Smooth muscle cell of the brain vasculature (primary cell): ENCODE results near the gene ZNF469.
"Not testable (repeated sequence)": the region's sequence is repeated elsewhere in the genome, so short reads cannot be mapped to it uniquely, and the experiment has no call there.

Source experiments
- DNase-seq: peaks from one replicate; pipeline ENCODE4 v3.0.0-alpha.2; 2012; ENCODE audit warnings: low read depth, low spot score

The ZNF469 gene

DNA sequence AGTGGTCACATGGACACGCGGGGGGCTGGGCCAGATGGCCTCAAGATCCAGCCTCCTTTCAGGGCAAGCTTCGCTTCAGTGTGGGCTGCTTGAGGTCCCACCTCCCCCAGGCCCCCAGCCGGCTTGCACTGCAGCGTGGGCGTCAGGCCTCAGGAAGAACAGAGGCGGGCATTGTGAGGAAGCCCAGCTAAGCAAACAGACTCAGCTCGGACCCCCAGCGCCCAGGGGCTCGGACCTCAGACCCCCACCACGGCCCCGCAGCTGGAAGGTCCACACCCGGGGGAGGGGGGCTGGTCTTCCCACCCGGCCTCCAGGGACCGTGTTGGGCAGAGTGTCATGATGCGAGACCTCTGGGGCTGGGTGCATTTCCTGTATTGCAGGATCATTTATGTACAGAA lies 24.7 kb upstream of the ZNF469 start:
- DNase-seq: no peak

- no peak for DNase-seq
Observed at GRCh38 chr16:88359008-88359407, 23.8 kb upstream of the ZNF469 start.

DNA sequence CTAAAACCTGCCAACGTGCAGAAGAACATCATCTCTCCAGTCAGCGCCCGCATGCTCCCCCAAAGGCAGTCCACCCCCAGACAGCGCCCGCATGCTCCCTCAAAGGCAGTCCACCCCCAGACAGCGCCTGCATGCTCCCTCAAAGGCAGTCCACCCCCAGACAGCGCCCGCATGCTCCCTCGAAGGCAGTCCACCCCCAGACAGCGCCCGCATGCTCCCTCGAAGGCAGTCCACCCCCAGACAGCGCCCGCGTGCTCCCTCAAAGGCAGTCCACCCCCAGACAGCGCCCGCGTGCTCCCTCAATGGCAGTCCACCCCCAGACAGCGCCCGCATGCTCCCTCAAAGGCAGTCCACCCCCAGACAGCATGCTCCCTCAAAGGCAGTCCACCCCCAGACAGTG lies 22.4 kb upstream of the ZNF469 start:
- not testable (repeated sequence) for DNase-seq

DNA sequence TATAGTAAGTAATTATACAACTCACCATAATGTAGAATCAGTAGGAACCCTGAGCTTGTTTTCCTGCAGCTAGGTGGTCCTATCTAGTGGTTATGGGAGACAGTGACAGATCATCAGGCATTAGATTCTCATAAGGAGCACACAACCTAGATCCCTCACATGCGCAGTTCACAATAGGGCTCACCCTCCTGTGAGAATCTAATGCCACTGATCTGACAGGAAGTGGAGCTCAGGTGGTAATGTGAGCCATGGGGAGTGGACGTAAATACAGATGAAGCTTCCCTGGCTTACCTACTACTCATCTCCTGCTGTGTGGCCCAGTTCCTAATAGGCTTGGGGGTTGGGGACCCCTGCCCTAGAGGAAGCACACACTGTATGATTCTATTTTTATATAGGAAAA lies 21.8 kb upstream of the ZNF469 start:
- DNase-seq: no peak

- no peak for DNase-seq
Observed at GRCh38 chr16:88361775-88362174, 21.0 kb upstream of the ZNF469 start.

DNA sequence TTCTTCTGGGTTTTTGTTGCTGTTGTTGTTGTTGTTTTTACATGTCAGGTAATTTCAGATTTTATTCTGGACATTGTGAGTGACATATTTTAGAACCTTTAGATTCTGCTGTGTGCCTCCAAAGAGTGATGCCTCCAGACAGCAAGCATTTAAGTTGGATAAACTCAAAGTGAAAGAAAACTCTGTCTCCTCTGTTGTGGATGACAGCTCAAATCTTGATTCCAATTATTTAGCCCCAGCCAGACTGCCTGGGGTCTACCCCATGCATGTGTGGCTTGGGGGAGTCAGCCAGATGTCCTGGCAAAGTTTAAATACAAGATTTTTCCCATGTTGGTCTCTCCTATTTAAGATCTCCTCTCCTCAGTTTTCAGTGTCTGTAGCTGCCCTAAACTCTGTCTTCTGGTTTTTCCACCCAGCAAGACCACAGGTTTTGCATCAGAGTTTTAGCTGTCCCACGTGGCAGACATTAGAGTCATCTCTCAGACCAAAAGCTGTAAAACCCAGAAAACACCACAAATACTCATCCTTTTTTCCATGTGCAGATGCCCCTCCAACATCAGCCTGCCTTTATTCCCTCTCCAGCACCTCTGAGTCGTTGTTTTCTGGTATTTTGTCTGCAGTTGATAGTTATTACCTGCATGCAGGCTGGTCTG lies 19.4 kb upstream of the ZNF469 start:
- DNase-seq: no peak

DNA sequence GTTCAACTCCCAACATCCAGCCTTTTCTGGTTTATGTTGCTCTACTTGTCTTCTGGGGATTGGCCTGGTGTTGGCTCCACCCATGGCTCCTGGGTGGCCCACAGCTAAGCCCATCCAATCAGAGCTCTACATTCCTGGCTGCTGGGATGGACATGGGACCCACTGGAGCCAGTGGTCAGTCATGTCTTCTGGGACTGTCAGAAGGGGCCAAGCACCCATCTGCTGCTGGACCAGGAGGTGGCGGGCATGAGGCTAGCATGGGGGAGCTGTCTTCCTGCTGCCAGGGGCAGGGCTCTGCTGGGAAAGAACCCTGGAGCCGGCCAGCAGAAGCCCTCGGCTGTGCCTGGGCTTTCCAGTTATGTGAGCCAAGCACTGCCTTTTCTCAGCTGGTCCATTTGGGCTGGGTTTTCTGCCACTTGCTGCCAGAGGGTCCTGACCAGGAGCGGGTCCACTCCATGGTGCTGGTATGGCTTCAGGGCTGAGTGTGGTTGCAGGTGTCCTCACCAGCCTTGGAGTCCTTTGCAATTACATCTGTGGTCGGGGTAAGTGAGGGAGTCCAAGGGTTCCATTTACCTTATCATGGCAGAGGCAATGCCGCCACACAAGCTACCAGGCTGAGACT lies 17.4 kb upstream of the ZNF469 start:
- no peak for DNase-seq

GRCh38 chr16:88366032-88366703 lies 16.6 kb upstream of the ZNF469 start:
- no peak for DNase-seq

DNA sequence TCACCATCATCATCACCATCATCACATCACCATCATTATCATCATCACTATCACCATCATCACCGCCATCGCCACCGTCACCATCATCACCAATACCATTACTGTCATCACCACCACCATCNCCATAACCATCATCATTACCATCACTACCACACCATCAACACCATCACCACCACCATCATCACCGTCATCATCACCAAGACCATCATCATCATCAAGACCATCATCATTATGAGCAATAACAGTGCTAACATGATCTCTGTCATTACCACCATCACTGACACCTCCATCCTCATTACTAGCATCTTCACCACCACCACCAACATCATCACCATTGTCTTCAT lies 16.1 kb upstream of the ZNF469 start:
- DNase-seq: no peak

- no peak for DNase-seq
Observed at GRCh38 chr16:88367560-88367959, 15.2 kb upstream of the ZNF469 start.

- DNase-seq: no peak
Observed at GRCh38 chr16:88368036-88368435, 14.7 kb upstream of the ZNF469 start.

- DNase-seq: no peak
Observed at GRCh38 chr16:88368994-88369393, 13.8 kb upstream of the ZNF469 start.

DNA sequence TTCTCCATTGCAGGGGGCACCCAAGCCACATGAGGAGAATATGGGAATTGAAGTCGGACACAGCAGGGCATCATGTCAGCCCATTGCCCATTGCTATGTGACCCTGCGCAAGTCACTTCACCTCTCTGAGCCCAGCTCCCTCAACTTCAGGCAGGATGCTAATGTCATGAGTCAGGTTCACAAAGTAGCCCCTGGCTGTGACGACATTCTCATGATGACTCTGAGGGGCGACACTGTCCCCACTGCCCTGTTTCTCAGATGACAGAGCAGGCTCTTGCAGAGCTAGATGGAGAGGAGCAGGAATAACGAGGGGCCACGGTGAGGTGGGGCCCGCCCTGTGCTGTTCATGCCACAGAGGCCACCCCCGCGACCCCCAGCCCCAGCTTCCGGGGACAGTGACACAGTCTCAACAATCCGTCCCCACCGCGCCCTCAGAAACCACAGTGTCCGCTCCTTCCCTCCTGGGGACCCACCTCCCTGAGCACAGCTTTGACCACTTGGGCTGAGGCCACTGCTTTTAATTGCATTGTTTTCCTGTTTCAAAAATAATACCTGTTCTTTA lies 13.2 kb upstream of the ZNF469 start:
- DNase-seq: no peak

DNA sequence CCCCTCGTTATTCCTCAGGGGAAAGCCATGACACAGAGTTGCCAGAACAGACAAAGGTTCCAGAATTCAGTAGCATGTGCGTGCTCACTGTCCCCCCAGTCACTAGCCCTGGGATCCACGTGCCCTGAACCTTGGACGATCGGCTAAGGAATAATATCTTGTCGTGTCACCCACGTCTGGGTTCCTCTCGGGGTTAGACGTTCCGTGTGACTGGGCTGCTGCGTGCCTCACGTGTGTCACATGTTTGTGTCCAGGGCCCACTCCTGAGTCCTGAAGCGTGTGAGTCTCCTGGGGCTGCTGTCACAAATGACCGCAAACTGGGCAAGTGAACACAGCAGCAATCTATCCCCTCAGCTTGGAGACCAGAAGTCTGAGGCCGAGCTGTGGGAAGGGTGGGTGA lies 12.4 kb upstream of the ZNF469 start:
- DNase-seq: no peak

DNA sequence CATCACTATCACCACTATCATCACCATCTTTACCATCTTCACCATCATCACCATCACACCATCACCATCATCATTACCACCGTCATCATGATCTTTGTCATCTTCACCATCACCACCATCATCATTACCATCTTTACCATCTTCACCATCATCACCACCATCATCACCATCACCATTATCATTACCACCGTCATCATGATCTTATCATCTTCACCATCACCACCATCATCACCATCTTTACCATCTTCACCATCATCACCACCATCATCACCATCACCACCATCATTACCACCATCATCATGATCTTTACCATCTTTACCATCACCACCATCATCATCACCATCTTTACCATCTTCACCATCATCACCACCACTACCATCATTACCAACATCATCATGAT lies 10.2 kb upstream of the ZNF469 start:
- no peak for DNase-seq

DNA sequence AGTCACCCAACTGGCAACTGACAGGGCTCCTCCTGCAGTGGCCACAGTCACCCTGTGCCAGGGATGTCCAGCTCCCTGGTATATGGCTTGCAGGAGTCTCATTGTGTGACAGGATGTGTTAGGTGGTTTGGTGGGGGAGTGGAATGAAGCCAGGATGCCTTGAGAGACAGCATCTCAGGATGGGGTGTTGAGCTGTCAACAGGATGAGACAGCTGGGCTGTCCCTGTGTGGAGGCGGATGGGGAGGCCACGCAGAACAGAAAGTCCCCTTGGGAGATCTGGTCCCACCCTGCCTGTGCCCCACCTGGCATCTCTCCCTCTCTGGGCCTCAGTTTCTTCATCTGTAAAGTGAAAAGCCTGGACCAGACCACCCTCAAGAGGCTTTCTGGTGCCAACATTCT lies 9.5 kb upstream of the ZNF469 start:
- no peak for DNase-seq

GRCh38 chr16:88373927-88374492 lies 8.7 kb upstream of the ZNF469 start:
- no peak for DNase-seq

GRCh38 chr16:88374736-88375135 lies 8.0 kb upstream of the ZNF469 start:
- no peak for DNase-seq

- DNase-seq: no peak
Observed at GRCh38 chr16:88375236-88375975, 7.4 kb upstream of the ZNF469 start.

DNA sequence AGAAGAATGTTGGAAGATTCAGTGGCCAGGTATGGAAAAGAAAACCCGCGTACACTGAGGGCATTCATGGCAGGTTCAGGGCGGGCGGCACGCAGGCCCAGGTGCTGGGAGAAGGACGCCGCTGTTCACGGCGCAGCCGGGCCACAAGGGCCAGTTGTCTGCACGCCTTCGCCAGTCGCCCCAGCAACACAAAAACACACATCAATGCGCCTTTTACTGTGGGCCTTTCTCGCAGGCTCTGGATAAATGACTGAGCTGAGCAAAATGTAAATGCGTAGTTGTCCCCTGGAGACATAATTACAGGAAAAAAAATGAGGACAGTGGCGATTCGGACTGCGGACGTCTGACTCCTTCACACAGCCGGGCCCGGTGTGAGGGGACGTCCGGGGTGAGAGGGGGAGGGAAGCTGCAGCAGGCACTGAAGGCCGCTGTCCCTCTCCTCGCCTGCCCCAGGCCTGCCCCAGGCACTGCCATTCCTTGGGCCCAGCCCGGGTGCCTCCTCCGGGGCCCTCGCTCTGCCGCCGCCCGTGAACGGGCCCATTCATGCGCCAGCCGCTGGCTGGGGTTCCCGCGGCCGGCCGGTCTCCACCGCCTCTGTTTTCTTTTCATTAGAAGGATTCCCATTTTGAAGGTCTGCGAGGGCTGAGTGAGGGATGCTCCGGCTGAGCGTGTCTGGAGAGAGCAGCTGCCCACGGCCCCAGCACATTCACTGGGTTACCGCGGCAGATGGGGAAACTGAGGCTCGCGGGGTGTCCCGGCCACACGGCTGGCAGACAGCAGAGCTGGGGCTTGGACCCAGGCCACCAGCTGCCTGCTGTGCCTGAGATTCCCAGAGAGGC lies 6.5 kb upstream of the ZNF469 start:
- no peak for DNase-seq
